D341Med (cell line): ENCODE data around the gene AK8.

Source experiments
- DNase-seq: peaks from one replicate; pipeline ENCODE4 v3.0.0; 2012; ENCODE audit warnings: low spot score

Gene AK8, protein sequence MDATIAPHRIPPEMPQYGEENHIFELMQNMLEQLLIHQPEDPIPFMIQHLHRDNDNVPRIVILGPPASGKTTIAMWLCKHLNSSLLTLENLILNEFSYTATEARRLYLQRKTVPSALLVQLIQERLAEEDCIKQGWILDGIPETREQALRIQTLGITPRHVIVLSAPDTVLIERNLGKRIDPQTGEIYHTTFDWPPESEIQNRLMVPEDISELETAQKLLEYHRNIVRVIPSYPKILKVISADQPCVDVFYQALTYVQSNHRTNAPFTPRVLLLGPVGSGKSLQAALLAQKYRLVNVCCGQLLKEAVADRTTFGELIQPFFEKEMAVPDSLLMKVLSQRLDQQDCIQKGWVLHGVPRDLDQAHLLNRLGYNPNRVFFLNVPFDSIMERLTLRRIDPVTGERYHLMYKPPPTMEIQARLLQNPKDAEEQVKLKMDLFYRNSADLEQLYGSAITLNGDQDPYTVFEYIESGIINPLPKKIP

DNA sequence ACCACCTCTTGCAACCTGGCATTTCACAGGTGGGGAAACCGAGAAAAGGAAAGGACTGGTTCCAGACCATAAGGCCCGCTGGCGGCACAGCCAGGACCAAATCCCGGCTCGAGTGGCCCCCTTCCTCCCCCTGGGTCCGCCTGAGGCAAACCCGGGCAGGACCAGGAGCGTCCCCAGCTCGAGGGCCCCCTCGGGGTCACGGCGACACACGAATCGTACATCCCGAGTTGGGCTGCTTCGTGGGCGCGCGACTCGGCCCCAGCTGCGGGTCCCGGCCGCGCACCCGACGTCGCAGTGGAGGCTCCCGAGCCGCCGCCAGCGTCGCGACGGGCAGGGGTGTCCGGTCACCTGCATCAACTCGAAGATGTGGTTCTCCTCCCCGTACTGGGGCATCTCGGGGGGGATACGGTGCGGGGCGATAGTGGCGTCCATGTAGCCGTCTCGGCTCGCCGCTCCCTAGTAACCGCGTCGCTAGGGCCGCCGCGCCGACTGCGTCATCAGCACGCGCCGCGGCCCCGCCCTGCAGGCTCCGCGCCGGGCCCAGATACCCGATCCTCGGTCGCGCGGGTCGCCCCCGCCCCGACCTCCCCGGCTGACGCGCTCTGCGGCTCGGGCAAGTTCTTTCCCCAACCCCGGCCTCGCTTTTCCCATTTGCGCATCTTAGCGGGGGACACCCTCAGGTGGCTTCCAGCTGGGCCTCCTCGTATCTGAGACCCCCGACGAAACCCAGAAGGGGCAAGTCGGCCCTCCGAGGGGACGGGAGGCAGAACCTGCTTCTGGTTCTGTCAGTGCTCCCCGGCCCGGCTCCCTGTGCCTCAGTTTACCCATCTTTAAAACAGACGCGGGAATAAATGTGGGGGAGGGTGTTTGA lies at the start of gene AK8:
TSS of gene AK8 (minus strand) at position 461 of the 871 bp plus-strand sequence. CDS start at position 432, 29 bp downstream.
- DNase-seq, result peak; percentile 98

DNA sequence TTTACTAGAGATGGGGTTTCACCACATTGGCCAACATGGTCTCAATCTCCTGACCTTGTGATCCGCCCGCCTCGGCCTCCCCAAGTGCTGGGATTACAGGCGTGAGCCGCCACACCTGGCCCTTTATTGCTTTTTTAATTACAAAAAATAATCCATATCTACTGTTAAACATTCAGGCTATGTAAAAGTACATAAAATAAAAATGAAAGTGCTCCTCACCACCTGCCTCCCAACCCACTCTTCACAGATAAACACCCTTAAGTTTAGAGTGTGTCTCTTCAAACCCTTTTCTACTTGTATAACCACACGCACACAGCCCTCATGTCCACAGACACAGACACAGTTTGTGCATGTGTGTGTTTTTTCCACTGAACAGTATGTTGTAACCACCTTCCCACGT lies 49.6 kb upstream of the AK8 start:
- DNase-seq, result no peak

DNA sequence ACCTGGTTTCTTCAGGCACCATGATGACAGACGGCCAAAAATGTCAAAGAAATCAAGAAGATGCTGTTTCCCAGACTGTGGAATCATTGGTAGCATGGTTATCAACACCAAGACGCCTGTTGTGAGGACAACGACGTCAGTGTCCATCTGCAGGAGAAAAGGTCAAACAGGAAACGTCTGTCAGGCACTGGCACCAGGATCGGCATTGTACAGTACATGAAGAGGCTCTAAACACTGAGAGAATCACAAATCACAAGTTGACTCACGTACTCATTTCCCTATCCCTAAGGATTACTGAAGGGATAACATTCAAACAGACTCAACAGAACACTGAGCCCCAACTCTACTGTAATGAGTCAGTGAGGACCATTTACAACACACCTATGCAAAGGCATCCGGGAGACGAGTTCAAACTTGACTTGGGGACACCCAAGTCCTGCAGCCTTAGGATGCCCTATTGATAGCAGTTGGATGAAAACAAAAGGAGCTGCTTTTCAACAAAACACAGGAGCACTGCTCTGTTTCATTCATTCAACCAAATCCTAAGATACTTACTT lies 45.3 kb upstream of the AK8 start:
- DNase-seq, result no peak

DNA sequence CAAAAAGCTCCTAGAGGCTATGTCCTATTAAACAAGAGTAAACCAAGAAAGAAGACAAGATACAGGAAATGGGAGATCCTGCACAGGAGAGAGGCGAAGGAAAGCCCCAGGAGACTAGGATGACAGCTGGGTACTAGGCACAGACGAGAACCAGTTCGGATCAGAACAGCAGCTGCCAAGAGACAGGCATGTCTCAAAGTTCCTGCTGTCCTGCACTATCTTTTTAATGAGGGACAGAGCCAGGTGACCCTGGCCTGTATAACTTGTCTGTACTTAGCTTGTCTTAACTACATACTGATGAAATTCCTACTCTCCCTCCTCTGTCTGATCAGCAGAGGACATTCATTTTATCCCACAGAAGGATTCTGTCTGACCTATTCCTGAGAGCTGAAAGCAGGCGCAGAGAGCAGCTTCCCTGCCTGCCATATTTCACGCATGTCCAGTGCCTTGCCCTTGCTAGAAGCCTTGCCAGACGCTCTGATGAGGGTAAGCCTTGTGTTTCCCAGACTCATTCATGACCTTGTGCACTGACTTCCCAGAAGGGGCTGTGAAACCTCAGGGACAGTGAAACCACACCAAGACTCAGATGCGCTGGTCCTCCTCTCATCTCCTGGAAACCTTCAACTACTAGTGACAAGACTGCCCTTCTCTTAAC lies 41.7 kb upstream of the AK8 start:
- no peak for DNase-seq

DNA sequence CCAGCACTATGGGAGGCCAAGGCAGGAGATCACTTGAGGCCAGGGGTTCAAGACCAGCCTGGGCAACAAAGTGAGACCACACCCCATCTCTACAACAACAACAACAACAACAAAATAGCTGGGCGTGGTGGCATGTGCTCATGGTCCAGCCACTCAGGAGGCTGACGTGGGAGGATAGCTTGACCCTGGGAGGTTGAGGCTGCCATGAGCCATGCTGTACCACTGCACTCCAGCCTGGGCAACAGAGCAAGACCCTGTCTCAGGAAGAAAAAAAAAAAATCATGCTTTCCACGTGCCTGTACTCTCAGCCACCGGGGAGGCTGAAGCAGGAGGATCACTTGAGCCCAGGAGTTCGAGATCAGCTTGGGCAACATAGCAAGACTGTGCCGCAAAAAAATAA lies 36.8 kb upstream of the AK8 start:
- DNase-seq, result no peak

DNA sequence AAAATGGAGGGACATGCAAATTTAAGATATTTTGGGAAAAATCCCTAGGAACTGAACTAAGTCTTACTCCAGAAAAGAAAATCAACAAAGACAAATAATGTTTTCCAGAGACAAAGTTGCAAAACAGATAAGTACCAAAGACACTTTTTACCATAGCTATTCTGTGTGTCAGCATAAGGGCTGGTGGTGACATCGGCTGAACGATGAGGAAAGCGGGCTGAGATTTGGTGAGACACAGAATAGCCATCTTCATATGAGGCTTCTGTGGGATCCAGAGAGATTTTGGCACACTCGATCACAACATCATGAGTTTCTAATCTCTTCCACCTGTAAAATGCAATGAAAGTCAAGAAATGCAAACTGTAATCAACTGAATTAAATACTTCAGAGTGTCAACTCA lies 34.0 kb upstream of the AK8 start:
- no peak for DNase-seq

DNA sequence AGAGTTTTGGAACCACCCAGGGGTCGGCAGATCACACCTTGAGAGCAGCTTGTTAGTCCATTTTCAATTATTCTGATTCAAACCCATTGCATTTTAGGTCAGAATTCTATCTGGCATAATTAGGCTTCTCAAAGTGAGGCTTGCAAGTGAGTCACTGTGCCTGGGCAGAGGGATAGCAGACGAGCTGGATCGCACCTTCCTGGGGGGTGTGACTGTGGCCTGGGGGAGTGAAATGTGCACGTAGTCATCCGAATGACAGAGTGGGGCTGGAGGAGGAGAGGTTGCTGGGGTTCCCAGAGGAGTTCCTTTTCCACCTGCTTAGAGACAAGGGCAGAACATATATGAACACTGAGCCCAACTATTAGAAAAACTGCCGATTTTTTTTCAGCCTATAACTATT lies 32.3 kb upstream of the AK8 start:
- DNase-seq, result no peak

DNA sequence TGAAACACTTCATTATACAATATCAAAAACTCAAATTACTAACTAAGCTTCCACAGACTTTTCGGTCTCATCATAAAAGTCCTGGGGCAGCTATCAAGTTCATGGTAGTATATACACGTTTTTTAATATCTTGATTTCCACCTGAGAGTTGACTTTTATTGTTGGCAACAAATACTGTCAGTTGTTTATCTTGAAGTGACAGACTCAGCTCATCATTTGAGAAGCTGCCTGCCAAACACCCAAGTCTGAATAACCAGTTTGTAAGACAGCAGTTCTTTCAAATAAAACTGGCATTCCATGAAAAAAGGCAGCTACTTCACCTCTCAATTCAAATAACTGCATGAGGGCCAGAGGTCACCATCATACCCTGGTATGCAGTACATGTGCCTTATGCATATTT lies 31.2 kb upstream of the AK8 start:
- DNase-seq, result no peak

DNA sequence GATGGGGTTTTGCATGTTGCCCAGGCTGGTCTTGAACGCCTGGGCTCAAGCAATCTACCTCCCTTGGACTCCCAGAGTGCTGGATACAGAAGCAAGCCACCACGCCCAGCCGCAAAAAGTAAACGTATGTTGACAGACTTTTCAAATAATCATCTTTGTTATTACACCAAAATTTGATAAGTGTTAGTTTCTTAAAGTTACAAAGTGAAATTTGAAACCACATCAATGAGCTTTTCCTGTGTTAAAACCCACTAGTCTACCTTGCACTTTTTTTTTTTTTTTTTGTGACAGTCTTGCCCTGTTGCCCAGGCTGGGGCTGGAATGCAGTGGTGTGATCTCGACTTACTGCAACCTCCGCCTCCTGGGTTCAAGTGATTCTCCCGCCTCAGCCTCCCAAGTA lies 30.6 kb upstream of the AK8 start:
- no peak for DNase-seq

DNA sequence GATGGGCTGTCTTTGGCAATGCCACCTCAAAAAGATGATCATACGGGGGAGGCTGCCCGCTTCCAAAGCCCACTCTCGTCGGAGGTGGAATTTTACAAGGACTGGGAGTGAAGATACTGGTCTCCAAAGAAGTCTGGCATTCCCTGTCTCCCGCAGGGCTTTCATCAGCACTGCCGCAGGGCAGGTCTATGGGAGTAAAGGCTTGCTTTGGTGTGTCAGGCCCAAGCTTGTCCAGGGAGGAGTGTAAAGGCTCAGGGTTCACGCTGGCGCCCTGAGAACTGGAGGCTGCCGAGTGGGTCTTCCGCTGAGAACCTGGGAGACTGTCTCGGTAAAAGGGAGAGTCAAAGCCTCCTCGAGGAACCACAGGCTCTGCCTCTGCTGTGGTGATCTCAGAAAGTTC lies 27.6 kb upstream of the AK8 start:
- no peak for DNase-seq

DNA sequence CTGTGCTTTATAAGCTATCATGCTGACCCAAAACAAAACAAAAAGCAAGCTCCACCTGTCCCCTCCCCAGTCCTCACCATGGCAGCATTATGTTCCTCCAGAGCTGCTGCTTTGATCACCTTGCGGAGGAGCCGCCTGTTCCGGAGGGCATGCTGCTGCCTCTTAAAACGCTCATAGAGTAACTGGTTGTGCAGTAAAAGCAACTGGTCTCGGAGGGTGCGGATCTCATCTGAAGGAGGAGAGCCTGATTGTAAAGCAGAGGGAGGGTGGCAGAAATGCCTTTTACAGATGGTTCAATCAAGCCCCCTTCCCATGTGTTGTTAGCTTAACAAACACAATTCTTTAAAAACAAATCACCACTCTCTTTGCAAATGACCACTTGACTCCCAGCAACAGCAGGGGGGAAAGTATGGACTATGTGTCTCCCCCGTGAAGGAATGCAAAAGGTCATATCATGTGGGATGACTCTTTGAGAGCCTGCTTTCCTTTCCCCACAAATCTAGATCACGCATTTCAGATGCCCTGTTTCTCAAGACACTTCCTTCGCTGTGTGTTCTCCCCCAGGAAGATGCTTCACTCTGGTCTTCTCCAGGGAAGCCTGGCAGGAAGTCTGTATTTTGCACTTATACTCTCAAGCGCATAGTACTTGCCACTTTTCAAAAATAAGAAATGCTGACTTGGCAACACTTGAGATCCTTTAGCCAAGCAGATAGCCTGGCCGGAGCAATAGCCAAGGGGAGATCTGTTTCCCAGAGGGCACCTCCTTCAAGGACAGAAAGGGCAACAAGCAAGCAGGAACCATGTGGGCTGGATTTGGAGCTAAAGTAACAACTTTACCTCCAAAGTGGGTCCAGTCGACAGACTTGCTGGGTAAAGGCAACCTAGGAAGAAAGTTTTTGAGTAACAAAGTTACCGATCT lies 25.7 kb upstream of the AK8 start:
- no peak for DNase-seq

DNA sequence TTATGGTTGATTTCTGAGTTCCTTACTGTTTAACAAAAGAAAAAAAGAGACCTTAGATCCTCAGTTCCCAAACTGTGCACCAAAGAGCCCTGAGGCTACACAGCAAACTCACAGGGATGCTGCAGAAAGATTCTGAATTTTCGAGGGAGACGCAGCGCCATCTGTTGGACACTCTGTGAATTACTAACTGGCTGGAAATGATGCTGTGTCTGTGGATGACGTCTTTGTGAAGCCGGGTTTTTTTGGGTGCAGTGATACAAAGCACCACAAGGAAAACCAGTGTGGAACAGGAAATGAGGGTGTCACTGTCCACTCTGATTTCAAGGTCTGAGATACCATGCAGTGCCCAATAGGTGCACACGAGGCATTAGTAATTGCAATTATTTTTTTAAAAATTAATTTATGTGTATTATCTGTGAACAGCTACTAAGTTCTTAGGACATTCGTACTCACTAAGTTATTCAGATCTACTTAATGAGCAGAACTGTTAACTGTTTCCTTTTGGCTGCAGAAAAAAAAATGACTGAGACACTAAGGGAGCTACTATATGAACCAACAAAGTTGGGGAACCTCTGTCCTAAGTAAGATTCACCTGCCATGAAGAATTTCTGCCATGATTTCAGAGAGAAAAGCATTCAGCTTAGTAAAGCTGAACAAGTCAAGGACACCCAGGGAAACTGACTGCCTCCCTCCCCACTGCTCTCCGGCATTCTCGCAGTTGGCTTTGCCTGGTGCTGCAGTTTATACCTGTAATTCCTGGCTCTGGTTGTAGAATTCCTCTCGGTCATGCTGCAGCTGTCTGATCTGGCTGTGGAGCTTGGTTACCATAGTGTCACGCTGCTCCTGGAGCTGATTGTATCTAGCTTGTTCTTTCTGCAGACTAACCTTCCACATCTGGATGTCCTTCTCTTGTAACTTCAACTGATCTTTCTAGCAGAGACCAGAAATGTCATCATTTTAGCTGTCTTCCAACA lies 24.1 kb upstream of the AK8 start:
- peak; percentile 84 for DNase-seq

DNA sequence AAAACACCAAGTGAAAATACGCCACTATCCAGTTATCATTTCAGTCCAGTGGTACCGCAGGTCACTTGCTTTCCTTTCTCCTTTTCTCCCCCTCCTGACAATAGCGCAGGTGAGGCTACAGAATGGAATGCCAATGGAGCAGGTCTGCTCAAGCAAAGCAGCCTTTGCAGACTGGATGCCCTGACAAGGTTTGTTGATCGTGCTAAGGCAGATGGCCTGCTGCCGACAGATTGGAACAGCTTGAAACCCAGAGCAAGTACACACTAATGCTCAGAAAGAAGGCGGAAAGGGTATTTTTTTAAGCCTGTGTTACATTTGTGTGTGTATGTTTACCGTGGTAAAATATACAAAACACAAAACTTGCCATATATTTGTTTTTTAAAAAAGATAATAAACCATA lies 20.0 kb upstream of the AK8 start:
- DNase-seq, result no peak

DNA sequence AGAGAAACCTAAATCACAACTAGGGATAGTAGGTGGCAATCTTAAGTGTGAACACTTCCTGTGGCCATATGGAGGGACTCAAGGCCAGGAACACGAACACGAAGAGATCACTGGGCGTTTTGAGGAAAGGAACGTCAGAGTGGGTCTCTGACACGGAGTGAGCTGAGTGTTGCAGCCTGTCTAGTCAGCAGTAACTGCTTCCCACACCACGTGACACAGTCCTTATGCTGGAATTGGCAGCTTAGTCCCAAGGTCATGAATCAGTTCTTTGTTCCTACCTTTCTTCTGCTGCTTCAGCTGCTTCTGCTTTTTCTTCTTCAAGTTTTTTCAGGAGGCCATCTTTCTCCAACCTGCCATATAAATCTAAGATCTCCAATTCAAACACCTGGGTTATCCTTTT lies 18.8 kb upstream of the AK8 start:
- DNase-seq, result no peak

DNA sequence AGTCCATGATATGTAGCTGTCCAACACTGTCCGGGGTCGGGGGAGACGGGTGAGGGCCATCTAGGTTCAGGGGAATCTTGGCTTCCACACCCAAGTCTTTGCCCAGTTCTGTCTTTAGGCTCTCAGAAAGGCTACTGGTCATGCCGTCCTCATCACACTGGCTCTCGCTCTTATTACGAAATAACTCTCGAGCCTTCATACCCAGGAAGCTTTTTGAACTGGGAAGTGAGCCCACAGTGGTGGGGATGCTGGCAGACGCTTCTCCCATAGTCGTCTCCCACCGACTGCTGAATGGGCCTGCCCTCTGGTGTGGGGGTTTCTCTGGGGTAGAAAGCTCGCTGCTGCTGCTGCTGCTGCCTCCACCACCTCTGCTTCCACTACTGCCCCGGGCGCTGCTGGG lies 18.2 kb upstream of the AK8 start:
- no peak for DNase-seq

DNA sequence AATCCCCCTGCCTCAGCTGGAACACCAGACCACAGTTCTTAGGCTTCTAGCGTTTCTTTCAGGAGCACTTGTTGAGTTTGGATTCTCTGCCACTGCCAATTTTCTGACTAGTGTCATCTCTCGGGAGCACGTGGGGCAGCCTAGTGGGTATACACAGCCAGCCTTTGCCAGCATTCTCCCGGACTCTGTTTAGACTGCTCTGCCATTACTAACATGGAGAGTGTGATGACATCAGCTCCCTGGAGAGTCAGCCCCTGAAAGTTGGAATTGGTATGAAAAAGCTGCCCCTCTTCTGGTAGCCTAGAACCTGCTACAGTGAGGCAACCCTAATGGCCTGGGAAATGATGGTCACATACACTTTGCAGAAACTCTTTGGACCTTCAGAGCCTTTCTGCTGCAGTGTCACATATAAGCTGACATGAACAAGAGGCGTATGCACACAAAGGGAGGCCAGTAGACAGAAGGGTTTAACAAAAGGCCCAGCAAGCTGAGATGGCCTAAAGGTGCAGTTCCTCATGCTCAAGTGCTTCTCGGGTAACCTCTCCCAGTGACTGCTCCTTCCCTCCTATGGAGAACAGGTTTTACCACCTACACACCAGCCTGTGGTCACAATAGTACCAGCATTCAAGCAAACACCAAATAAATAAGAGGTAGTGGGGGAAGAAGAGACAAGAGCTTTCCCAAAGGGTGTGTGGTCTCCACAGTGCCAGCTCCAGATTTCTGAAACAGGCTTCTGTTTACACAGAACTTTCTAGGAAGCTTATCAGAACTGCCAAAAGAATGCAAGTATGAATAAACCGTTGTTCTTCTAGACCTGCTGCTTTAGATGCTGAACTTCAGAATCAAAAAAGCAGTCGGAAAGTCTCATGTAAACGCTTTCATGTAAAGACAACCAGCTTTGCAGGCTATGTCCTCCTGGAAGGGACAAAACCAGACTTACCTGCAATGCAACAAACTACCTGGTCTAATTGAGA lies 17.1 kb upstream of the AK8 start:
- no peak for DNase-seq

DNA sequence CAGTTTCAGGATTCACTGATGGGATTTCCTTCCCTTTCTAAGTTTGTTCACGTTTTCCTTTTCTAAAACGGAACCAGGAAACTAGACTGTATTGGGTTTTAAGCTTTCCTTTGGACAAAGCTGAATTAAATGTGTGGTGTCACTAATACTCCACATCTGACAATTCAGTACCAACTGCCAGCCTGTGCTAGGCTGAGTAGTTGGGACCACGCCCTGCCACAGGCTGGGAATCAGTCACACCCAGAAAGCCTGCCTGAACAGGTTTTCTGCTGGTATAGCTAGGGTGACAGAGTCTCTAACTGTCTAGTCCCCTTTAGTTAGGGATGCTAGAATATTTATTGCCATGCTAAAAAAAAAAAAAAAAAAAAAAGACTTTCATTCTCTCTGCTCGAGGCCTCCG lies 16.3 kb upstream of the AK8 start:
- no peak for DNase-seq

DNA sequence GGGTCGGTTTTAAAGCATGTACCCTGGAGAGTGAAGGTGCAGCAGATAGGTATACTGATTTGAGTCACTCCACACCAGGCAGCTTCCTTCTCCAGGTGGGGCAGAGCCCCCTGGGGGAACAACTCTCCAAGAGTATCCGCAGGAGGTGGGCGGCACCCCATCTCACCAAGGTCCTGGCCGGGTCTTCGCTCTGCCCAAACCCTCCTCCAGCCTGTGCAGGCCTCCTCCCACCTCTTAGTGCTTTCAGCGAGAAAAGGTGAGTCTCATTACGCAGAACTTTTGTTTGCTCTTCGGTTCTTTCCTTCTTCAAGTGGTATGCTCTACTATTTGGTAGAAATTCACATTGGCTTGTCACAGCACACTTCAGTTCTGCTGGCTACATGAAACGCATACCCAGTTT lies 14.3 kb upstream of the AK8 start:
- DNase-seq, result no peak

DNA sequence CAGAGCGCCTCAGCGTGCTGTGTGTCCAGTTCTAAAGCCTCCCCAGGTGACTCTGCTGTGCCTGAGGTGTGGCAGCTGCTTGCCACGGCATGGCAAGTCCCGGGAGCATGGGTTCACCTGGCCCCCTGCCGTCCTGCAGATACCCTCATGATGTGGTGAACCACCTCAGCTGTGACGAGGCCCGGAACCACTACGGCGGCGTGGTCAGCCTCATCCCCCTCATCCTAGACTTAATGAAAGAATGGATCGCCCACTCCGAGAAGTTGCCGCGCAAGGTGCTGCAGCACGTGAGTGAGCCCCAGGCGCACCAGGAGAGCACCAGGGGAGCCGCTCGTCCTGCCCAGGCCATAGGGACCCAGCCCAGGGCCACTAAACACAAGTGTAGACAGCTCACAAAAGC lies 10.1 kb upstream of the AK8 start:
- DNase-seq, result no peak
